Progenitor cell of endocrine pancreas (in vitro differentiated cells): ENCODE results near the gene MAP1S. TPM values are rescaled to one million over a fixed set of nuclear protein-coding genes. Genes with fewer than 3 reads are reported as not detected.

ENCODE experiments used
- DNase-seq: peaks from one replicate; pipeline ENCODE4 v3.0.0; 2021; ENCODE audit warnings: low spot score; ENCODE audit not compliant: unreplicated experiment
- H3K27ac Mint-ChIP-seq: 2 replicates; pipeline ENCODE4 v1.8.0; 2021; ENCODE audit warnings: mild to moderate bottlenecking, moderate library complexity, mixed read lengths
- H3K27me3 Mint-ChIP-seq: 2 replicates; pipeline ENCODE4 v1.8.0; 2021; ENCODE audit warnings: mixed read lengths
- H3K36me3 Mint-ChIP-seq: 2 replicates; pipeline ENCODE4 v1.8.0; 2022; ENCODE audit warnings: mixed read lengths; ENCODE audit not compliant: insufficient read depth
- H3K4me1 Mint-ChIP-seq: 2 replicates; pipeline ENCODE4 v1.8.0; 2021; ENCODE audit warnings: low read depth, mixed read lengths
- H3K4me3 Mint-ChIP-seq: 2 replicates; pipeline ENCODE4 v1.8.0; 2021; ENCODE audit warnings: low read depth, mild to moderate bottlenecking, moderate library complexity, mixed read lengths
- H3K9me3 Mint-ChIP-seq: 2 replicates; pipeline ENCODE4 v1.8.0; 2021; ENCODE audit warnings: low read depth, mixed read lengths
- CTCF ChIP-seq: fragments of 200-600 bp; sonication (generic); IDR thresholded peaks from one replicate; pipeline ENCODE4 v1.5.0; 2021; ENCODE audit warnings: antibody characterized with exemption, mild to moderate bottlenecking; ENCODE audit not compliant: unreplicated experiment
- total RNA-seq: library from RNA; stranded (reverse); gene quantifications from 2 replicates; pipeline ENCODE4 v1.2.1, GENCODE V29; 2021

The MAP1S gene
- total RNA-seq, 1 donor from 2014 or later, result 94.2 TPM

GRCh38 chr19:17682273-17682672 is 37.0 kb upstream of the MAP1S start:
- no peaks in the 10 kb centered on the region for H3K4me1 Mint-ChIP-seq
- H3K36me3 Mint-ChIP-seq, result no peaks in the 10 kb centered on the region
- no peak for DNase-seq
- no peak overlapping the region for H3K27ac Mint-ChIP-seq
- H3K9me3 Mint-ChIP-seq, result no peaks in the 10 kb centered on the region
- H3K27me3 Mint-ChIP-seq, result peaks cover 74% of the 10 kb centered on the region
- H3K4me3 Mint-ChIP-seq, result no peak overlapping the region
- no peak for TF ChIP-seq CTCF

- Mint-ChIP-seq H3K9me3 (no peaks in the 10 kb centered on the region), H3K4me1 (peaks cover 2% of the 10 kb centered on the region), H3K4me3 (no peak overlapping the region), H3K27me3 (peaks cover 71% of the 10 kb centered on the region), H3K36me3 (no peaks in the 10 kb centered on the region), H3K27ac (no peak overlapping the region)
- DNase-seq, result no peak
- TF ChIP-seq CTCF, result no peak
Observed at GRCh38 chr19:17683078-17683477, 36.2 kb upstream of the MAP1S start.

GRCh38 chr19:17684256-17684655 is 35.0 kb upstream of the MAP1S start:
- DNase-seq, result no peak
- H3K27me3 Mint-ChIP-seq, result peaks cover 71% of the 10 kb centered on the region
- no peak overlapping the region for H3K4me3 Mint-ChIP-seq
- H3K9me3 Mint-ChIP-seq, result no peaks in the 10 kb centered on the region
- peaks cover 3% of the 10 kb centered on the region for H3K4me1 Mint-ChIP-seq
- TF ChIP-seq CTCF, result no peak
- no peaks in the 10 kb centered on the region for H3K36me3 Mint-ChIP-seq
- no peak overlapping the region for H3K27ac Mint-ChIP-seq

- Mint-ChIP-seq H3K9me3 (no peaks in the 10 kb centered on the region), H3K4me3 (no peak overlapping the region), H3K27ac (no peak overlapping the region), H3K27me3 (peaks cover 64% of the 10 kb centered on the region), H3K36me3 (no peaks in the 10 kb centered on the region), H3K4me1 (peaks cover 3% of the 10 kb centered on the region)
- no peak for TF ChIP-seq CTCF
- DNase-seq, result no peak
Observed at GRCh38 chr19:17685451-17686022, 33.7 kb upstream of the MAP1S start.

- H3K27ac Mint-ChIP-seq, result no peak overlapping the region
- no peaks in the 10 kb centered on the region for H3K9me3 Mint-ChIP-seq
- no peak overlapping the region for H3K4me3 Mint-ChIP-seq
- H3K27me3 Mint-ChIP-seq, result peaks cover 62% of the 10 kb centered on the region
- H3K4me1 Mint-ChIP-seq, result peaks cover 3% of the 10 kb centered on the region
- H3K36me3 Mint-ChIP-seq, result no peaks in the 10 kb centered on the region
- no peak for DNase-seq
- TF ChIP-seq CTCF, result no peak
Observed at GRCh38 chr19:17686023-17686521, 33.2 kb upstream of the MAP1S start.
